Glomerular endothelial cell (primary cell): Measurements from ENCODE around the gene RABIF. TPM values are rescaled to one million over a fixed set of nuclear protein-coding genes. Genes with fewer than 3 reads are reported as not detected.
A peak's percentile ranks its signal among the peaks of the same experiment; 100 is the strongest.

Source experiments
- DNase-seq: peaks from one replicate; pipeline ENCODE4 v3.0.0-alpha.2; 2011; ENCODE audit warnings: low read depth, low spot score; ENCODE audit errors: extremely low read depth
- total RNA-seq: library from RNA; depleted of rRNA; stranded (reverse); fragments of >200 nt; gene quantifications from 2 replicates; pipeline ENCODE4 v1.2.3, GENCODE V29; 2015

RABIF gene
- total RNA-seq, 1 donor from 2014 or later, result 11.9 TPM

DNA sequence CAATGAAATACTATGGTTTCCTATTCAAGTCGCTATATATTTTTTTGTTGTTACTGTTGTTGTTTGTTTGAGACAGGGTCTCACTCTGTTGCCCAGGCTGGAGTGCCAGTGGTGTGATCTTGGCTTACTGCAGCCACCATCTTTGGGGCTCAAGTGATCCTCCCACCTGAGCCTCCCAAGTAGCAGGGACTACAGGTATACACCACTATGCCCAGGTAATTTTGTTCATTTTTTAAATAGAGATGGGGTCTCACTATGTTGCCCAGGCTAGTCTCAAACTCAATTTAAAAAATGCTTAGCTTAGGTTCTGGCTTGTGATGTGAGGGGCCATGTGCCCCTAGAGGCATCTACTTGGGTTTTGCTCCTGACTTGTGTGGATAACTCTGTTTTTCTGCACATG, 9.8 kb downstream of the RABIF start:
- DNase-seq, result no peak

DNA sequence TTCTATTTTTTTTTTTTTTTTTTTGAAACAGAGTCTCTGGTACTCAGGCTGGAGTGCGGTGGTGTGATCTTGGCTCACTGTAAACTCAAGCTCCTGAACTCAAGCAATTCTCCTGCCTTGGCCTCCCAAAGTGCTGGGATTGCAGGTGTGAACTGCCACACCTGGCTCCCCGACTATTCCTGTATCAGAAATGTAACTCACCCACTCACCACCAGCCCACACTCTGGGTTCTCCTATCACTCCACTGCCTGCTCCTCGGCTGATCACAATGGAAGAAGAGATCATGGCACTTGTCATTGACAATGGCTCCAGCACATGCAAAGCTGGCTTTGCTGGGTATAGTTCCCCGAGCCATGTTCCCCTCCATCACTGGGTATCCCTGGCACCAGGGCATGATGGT, 15.9 kb downstream of the RABIF start:
- no peak for DNase-seq

DNA sequence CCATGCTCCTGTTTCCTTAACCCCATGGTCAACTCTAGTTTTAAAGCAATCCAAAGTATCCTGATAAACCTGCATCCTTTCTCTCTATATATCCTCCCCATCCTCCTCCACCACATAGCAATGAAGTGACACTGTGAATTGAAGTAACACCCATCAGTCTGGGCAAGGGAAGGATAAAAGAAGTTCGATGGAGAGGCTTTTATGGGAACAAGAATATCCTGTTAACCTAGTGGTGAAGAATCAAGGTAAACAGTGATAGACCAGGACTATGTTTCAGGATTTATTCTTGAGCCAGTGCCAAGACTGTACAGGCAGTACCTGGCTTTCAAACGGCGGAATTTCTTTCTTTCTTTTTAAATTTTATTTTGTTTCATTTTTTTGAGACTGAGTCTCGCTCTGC, 17.6 kb downstream of the RABIF start:
- DNase-seq, result no peak

DNA sequence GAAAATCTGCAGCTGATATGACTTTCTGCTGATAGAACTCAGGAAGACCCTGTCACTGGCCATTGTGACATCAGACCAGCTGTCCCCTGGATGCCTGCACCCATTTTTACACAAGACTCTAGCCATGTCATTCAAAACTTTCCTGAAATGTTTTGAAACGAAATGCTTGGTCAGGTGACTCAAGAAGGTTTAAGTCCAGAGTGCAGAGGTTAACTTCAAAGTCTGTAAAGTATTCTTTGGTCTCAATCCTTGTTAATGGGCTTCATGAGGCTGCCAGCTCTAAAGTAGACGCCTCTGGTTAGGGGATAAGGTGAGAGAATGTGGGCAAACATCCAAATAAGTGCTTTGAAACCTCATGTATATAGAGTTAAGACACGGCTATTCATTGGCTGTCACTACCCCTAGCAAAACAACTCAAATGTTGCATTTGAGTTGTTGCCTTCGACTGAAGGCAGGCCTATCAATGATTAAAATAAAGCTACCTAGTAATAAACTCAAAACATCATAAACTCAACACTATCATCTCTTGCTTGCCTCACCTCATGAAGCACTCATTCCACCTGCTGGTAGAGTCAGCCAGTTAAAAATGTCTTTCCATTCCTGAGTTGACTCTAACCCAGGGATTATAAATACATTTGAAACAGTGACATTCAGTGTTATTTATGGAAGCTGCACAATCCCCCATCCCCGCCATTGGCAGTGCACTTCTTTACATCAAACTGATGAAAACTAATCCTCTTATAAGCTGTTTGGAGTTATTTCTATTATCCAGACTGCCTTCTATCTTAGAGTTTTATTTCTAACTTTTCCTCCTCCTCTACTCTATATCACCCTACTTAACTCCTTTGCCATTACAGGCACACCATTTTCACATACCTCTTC, 26.0 kb downstream of the RABIF start:
- DNase-seq, result no peak

DNA sequence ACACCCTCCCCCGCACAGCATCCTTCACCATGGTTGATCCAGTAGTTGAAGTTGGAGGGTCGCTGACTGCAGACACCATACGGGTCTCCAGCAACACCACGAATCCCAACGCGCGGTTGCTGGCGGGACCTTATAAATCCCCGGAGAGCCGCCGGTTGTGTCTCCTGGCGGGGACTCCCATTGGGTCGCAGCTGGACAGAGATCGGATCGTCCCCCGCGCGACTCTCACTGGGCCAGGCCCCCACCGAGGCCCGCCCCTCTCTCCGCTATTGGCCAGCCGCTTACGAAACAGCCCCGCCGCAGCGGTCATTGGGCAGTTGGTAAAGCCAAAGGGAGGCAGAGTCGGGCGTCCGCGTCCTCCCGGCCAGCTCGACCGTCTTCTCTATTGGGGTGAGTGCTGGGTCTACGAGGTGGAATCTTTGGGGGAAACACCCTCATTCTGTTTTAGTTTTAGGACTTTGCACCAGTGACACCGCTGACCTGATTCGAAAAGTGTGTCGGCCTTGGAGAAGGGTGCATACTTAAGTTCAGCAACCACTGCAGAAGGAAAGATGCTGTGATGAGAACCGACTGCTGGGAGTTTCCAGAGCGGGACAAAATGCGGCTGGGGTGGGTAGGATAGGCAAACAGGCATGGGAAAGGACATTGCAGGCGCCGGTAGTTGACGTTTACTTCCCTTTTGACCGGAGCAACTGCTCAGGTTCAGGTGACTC, 27.4 kb downstream of the RABIF start:
- peak; percentile 29 for DNase-seq

DNA sequence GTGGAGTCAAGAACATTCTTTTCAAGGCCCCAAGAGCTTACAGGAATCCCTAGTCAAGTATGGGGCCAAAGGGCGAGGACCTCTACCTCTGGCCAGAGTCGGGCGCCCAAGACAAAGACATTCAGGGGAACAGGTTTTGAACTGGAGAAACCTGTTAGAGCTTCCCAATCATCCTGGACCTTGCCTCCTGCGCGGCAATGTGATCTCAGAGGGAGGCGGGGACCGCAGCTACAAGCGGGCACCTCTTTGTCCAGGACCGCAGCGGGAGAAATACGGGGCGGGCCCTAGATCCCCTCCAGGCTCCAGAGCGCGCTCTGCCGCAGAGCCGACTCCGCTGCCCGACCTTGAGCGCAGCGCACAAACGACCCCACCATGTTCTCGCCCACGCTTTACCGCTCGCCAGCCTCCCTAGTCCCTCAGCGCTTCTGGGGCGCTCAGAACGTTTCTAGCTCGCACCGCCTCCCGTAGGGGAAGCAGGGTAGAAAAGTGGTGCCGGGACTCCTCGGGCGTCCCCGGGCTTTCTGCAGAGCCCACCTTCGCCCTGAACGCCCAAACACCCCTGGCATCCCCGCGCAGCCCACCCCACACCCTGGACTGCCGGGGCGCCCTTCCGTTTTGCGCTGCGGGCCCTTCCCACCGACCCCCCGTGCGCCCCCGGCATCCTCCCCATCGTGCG, 28.1 kb downstream of the RABIF start:
- no peak for DNase-seq

DNA sequence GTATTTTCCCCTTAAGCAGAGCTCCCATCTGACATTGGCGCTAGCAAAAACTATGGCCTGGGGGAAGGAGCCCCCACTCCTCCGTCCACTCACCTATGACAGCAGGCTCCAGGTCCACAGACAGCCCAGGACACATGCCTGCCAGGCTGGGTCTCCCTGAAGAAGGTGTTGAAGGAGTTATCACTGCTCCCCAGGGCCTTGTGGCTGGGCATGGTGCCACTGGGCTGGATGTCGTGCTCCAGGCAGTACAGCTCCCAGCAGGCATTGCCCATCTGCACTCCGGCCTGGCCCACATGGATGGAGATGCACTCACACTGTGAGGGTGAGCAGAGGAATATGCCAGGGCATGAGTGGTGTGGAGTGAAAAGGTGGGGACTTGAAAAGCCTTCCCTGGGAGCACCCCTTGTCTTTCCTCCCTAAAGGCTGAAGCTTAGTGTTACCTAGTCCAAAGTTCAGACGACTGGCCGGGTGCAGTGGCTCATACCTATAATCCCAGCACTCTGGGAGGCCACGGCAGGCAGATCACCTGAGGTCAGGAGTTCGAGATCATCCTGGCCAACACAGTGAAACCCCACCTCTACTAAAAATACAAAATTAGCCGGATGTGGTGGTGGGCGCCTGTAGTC, 30.0 kb downstream of the RABIF start:
- no peak for DNase-seq

DNA sequence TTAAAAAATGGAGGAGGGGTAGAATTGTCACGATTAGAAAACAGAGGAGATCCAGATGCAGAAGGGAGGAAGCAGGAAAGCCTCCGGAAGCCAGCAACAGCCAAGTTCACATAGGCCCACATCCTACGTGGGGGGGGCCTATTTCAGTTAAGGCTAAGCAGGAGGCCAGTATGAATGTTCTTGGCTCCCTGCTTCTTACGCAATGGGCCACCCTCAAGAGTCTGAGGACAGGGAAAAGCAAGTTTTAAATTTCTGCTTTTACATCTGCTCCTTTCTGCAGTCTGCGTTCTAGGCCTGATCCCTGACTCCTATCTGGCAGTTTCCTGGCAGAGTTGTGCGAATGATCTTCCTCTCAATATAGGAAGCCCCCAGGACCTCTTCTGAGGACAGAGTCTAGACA, 30.6 kb downstream of the RABIF start:
- no peak for DNase-seq

DNA sequence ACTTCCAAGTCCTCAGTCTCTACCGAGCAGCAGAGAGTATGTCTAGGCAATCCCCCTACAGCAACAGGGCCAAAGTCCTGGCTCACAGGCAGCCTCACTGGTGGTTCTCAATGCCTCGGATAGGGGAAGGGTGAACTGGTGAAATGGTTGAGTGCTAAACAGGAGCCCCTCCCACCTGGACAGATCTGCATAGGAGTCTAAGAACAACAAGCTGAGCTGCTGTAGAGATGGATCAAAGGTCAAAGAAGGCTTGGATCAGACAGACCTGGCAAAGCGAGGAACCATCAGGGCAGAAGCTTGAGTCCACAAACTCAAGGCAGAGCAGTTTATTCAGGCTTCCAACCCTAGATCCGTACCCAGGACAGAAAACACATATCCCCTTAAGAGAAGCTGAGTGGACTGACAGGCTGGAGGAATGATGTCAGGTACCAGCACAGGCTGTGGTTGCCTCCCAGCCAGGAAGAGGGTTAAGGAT, 31.8 kb downstream of the RABIF start:
- DNase-seq, result no peak

DNA sequence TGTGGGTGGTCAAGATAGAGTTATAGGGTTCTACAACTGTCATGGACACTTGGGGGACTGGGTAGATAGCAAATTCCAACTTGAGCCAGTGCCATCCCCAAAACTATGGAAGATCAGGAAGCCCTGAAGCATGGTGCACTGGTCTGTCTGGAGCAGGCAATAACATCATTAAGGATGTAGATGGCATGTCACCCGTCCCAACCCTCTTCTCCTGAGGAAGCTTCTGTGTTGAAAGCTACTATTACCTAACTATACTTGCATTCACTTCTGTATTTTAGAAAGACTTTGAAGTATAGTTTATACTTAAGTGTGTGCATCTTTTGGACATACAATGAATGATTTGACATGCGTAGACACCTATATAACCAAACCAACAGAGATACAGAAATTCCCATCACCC, 32.9 kb downstream of the RABIF start:
- no peak for DNase-seq

DNA sequence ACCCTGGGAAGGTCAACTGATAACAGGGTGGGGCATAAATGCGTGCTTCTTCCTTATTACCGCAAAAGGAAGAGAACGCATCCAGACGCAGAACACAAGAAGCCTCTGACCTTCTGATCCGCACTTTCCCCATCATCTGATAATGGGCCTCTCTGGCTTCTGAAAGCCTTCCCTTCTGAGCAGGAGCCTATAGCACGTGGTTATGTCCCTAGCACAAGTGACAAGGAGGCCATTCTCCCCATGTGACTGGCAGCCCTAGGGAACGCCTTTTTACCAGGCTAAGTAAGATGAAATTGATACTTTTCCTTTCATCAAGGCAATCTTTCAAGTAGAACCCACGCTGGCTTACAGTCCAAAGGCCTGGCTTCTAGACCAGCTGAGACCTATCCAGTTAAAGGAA, 34.2 kb downstream of the RABIF start:
- DNase-seq, result no peak

DNA sequence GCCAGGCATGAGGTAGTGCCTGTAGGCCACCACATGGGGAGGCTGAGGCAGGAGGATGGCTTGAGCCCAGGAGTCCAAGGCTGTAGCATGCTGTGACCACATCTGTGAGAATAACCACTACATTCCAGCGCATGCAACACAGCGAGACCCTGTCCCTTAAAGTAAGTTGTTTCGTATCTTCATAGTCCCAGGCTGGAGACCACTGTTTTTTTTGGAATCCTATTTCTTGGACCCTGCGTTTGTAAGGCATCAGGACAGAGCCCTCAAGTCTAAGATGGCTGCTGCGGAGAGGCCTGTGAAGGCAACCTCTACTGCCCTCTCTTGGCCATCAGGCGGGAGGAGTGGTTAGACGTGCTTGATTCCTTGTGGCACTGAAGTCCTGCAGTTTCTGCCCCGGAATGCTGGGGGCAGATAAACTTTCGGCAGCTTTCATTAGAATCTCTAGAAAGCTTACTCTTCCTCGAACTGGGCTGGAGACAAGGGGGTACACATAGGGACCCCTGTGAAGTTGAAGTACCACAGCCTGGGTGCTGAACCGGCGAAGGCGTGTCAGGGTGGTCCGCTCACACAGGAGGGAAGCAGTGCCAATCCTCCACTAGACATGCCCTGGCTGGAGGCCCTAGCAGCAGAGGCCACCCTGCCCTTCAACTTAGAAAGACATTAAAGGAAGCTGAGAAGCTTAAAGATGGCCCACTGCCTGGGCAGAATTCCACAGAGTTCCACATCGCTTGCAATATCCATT, 36.6 kb downstream of the RABIF start:
- DNase-seq, result peak; percentile 31

DNA sequence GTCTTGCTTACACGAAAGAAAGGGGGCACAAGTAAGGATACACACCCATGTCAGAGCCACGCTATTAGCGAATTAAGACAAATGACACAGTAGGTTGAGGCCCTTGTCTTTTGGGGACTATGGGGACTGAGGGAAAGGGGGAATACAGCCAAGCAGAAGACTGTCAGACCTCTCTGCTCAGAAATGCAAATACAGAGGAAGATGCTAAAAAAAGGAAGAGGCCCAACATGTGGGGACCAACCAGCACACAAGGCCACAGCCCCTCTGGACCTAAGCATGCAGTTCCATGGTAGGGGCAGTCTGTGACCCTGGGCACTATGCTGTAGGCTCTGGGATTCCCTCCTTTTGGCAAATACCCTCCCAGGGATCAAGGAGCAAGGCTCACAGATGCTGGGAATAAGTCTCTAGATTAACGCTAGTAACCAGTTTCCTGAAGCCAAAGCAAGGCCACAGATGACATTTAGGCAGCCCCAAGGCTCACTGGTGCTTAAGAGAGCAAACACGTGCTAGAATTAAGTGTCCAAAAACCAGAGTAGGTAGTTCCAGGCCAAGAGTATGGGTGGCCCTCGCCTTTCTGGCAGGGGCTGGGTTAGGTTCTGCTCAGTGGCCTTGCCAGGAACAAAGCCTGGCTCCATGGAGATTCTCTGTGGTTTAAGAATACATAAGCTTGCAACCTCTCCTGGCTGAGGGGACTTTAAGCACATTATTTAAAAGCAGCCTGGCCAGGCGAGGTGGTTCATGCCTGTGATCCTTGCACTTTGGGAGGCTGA, 38.2 kb downstream of the RABIF start:
- no peak for DNase-seq

DNA sequence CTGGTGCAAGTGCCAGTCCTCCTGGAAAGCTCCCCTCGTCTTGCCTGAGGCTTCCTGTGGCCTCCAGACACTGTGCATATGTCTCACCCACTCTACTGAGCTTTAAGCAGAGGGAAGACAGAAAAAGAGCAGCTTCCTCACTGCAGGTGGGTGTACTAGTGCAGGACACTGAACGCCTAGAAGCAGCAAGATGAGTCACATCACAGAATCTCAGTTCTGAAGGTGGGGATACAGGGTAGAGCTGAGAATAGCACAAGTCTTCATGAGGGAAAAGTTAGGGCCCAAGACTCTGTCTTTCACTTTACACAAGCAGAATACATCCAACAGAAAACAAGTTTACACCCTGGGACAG, 40.8 kb downstream of the RABIF start:
- no peak for DNase-seq

DNA sequence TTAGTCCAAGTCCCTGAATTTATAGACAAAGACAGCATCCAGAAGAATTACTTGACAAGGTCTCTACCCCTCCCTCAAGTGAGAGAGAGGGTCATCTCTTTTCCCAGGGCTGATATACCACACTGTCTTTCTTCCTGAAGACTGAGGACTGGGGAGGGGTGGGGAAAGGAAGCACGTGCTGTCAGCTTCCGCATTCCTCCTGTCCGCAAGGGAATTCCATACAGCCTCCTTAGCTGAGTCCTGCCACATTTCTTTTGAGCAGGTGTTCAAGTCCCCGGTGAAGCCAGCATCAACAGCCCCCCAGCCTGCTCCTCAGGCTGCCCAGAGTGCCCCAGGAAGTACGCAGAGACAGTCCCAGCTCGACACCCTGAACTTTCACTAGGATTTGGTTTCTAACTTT, 44.0 kb downstream of the RABIF start:
- DNase-seq, result no peak

DNA sequence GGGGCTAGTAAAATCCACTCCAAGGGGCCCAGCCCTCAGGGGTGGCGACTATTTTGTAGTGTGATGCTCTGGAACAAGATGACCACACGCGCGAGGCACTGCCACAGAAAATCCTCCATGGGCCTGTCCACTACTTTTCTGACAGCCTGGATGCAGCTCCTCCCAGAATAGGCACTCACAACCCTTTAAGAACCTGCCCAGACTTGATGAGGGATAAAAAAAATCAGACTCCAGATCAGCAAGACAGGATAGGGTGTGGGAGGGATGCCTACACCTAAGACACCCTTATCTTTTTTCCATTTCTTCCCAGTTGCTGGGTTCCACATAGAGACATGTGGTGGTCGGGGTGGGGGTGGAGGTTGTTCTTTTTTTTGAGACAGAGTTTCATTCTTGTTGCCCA, 44.7 kb downstream of the RABIF start:
- no peak for DNase-seq

DNA sequence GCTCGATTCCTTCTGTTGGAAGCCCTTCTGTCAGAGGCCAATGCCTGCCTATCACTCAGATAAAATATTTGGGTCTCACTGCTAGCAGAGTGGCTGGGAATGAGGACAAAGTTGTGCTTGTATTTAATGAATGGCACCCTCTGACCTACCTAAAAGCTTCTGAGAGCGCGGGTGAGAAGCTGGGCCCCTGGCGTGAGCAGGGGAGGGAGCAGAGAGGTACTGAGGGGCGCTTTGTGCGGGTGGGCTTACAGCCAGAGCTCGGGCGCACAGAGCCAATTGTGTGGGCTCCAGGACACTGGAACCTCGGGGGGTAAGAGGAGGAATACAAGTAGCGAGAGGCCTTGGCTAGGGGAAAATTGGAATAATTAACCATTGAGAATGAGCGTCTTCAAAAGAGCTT, 45.9 kb downstream of the RABIF start:
- no peak for DNase-seq

DNA sequence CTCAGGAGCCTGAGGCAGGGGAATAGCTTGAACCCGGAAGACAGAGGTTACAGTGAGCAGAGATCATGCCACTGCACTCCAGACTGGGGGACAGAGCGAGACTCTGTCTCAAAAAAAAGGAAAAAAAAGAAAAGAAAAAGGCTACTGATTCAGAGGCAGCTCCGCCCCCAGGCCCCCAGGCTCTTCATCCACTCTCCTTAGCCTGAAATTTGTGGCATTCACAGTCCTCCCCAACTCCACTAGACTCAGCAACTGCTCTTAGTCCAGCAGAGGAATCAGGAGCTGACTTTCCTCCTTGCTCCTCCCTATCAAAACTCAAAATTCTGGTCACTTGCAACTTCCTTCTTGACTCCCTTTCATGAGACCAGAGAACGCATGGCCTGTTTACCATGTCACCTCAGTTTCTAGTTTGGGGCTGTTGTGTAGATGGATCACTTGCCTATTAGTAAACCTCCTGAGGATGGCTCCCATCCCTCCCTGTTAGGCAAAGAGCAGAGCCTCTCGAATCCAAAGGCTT, 51.1 kb downstream of the RABIF start:
- DNase-seq, result no peak

DNA sequence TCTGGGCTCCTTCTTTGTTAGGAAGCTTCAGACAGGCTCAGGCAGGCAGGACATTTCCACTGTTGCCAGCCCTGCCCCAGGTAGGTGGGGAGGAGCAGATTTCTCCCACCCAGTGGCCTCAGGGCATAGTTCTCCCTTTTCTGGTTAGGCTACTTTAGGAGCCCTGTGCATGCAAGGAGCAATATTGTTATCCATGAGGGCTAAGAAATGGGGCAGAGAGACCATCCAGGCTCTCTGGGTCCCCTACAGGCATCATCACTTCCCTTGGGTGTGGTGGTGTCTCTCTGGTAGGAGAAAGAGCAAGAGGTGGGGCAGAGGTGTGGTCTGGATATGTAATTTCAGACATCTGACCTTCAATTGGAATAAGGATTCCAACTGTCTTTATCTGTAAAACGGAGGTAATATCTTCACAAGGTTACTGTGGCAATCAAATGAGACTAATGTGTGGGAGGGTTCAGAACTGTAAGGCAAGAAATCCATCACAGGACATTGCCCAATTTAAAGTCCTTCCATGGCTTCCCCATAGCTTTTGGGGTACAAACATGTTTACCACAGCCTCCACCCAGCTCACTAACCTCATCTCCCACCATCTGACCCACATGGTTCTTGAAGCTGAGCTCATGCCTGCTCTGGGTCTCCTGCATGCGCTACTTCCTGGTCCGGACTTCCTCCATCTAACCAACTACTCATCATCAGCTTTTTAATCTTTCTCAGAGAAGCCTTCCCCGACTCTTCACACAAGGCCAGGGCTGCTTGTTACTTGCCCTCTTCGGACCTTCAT, 52.1 kb downstream of the RABIF start:
- no peak for DNase-seq
